Calu3 (cell line): ENCODE results near the gene KIAA1217. TPM values are rescaled to one million over a fixed set of nuclear protein-coding genes. Genes with fewer than 3 reads are reported as not detected.

Experiments used
- BruUV-seq: library from RNA; stranded (reverse); fragments of 400-500 nt; replicated peaks from 2 replicates; lab custom pipeline; 2021; lab: Mats Ljungman, UMichigan
- CTCF ChIA-PET: fragments of 300-600 bp; sonication (Branson Sonifier 250); formaldehyde crosslinking; loops from one replicate; lab custom pipeline; 2022; ENCODE audit warnings: antibody characterized with exemption; lab: Charles Lee
- DNase-seq: peaks from one replicate; pipeline ENCODE4 v3.0.0; 2022
- H3K27ac Mint-ChIP-seq: one replicate; pipeline ENCODE4 v1.8.0; 2022; ENCODE audit warnings: mixed read lengths; ENCODE audit not compliant: unreplicated experiment
- H3K27me3 Mint-ChIP-seq: one replicate; pipeline ENCODE4 v1.8.0; 2022; ENCODE audit warnings: mixed read lengths; ENCODE audit not compliant: unreplicated experiment
- H3K36me3 Mint-ChIP-seq: one replicate; pipeline ENCODE4 v1.8.0; 2022; ENCODE audit warnings: mild to moderate bottlenecking, moderate library complexity, mixed read lengths; ENCODE audit not compliant: insufficient read depth, unreplicated experiment
- H3K4me1 Mint-ChIP-seq: one replicate; pipeline ENCODE4 v1.8.0; 2022; ENCODE audit warnings: mild to moderate bottlenecking, low read depth, mixed read lengths; ENCODE audit not compliant: unreplicated experiment
- H3K4me3 Mint-ChIP-seq: one replicate; pipeline ENCODE4 v1.8.0; 2022; ENCODE audit warnings: mild to moderate bottlenecking, low read depth, moderate library complexity, mixed read lengths; ENCODE audit not compliant: unreplicated experiment
- H3K9me3 Mint-ChIP-seq: one replicate; pipeline ENCODE4 v1.8.0; 2022; ENCODE audit warnings: low read depth, mixed read lengths; ENCODE audit not compliant: unreplicated experiment
- intact Hi-C: fragments of 100-400 bp; cut with micrococcal nuclease; formaldehyde crosslinking; loops from one replicate; pipeline ENCODE4 v1.10.0; 2022; ENCODE audit not compliant: unreplicated experiment
- total RNA-seq: library from RNA; stranded (reverse); gene quantifications from 2 replicates; pipeline ENCODE4 v1.2.3, GENCODE V29; 2022
- TF ChIP-seq, protein P1 (sequence below): fragments of 200-600 bp; IDR thresholded peaks from one replicate; pipeline ENCODE4 v1.8.0; 2022; ENCODE audit warnings: antibody characterized with exemption; ENCODE audit not compliant: unreplicated experiment

The KIAA1217 gene
- total RNA-seq, 1 experiment from 2014 or later, result 46.2 TPM

GRCh38 chr10:24213266-24213665 lies 4.3 kb downstream of the KIAA1217 start:
- BruUV-seq, result no TSS peak
- TF ChIP-seq, protein P1, sequence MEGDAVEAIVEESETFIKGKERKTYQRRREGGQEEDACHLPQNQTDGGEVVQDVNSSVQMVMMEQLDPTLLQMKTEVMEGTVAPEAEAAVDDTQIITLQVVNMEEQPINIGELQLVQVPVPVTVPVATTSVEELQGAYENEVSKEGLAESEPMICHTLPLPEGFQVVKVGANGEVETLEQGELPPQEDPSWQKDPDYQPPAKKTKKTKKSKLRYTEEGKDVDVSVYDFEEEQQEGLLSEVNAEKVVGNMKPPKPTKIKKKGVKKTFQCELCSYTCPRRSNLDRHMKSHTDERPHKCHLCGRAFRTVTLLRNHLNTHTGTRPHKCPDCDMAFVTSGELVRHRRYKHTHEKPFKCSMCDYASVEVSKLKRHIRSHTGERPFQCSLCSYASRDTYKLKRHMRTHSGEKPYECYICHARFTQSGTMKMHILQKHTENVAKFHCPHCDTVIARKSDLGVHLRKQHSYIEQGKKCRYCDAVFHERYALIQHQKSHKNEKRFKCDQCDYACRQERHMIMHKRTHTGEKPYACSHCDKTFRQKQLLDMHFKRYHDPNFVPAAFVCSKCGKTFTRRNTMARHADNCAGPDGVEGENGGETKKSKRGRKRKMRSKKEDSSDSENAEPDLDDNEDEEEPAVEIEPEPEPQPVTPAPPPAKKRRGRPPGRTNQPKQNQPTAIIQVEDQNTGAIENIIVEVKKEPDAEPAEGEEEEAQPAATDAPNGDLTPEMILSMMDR, result no peak

GRCh38 chr10:24213881-24214280 lies 4.9 kb downstream of the KIAA1217 start:
- Mint-ChIP-seq H3K4me1 (peaks cover 25% of the 10 kb centered on the region), H3K27me3 (no peaks in the 10 kb centered on the region), H3K27ac (no peak overlapping the region)

More at GRCh38 chr10:24213266-24213665, 4.3 kb downstream of the KIAA1217 start:
- Mint-ChIP-seq H3K4me1 (peaks cover 31% of the 10 kb centered on the region), H3K27me3 (no peaks in the 10 kb centered on the region), H3K4me3 (no peak overlapping the region), H3K36me3 (peaks cover 17% of the 10 kb centered on the region), H3K27ac (no peak overlapping the region), H3K9me3 (no peaks in the 10 kb centered on the region)
- CTCF ChIA-PET, result interaction anchor here (0.7 kb wide), 1 partner anchor 361 kb away, joined by 3 read pairs; no protein-coding TSS in a partner anchor
- intact Hi-C loops, result no loop called here
- no peak for DNase-seq

GRCh38 chr10:24214762-24215161 lies 5.8 kb downstream of the KIAA1217 start:
- Mint-ChIP-seq H3K4me3 (no peak overlapping the region), H3K9me3 (no peaks in the 10 kb centered on the region), H3K36me3 (peaks cover 2% of the 10 kb centered on the region), H3K4me1 (peaks cover 25% of the 10 kb centered on the region), H3K27ac (no peak overlapping the region), H3K27me3 (no peaks in the 10 kb centered on the region)
- intact Hi-C loops, result no loop called here
- TF ChIP-seq, protein P1, result no peak
- no TSS peak for BruUV-seq
- no peak for DNase-seq
- CTCF ChIA-PET, result interaction anchor here (1.3 kb wide), 1 partner anchor 168 kb away, joined by 3 read pairs; no protein-coding TSS in a partner anchor

More at GRCh38 chr10:24213881-24214280, 4.9 kb downstream of the KIAA1217 start:
- TF ChIP-seq, protein P1, result no peak
- BruUV-seq, result no TSS peak
- no peaks in the 10 kb centered on the region for H3K9me3 Mint-ChIP-seq
- no peak for DNase-seq
- H3K4me3 Mint-ChIP-seq, result no peak overlapping the region
- CTCF ChIA-PET, result interaction anchor here (0.7 kb wide), 1 partner anchor 360 kb away, joined by 3 read pairs; no protein-coding TSS in a partner anchor
- intact Hi-C loops, result no loop called here
- peaks cover 11% of the 10 kb centered on the region for H3K36me3 Mint-ChIP-seq

GRCh38 chr10:24215196-24215595 lies 6.3 kb downstream of the KIAA1217 start:
- H3K27me3 Mint-ChIP-seq, result no peaks in the 10 kb centered on the region
- CTCF ChIA-PET, result interaction anchor here (0.6 to 1.3 kb wide), 2 partner anchors 168 to 342 kb away, joined by 3 read pairs; no protein-coding TSS in a partner anchor
- intact Hi-C loops, result no loop called here
- H3K36me3 Mint-ChIP-seq, result no peaks in the 10 kb centered on the region
- peaks cover 23% of the 10 kb centered on the region for H3K4me1 Mint-ChIP-seq
- no peaks in the 10 kb centered on the region for H3K9me3 Mint-ChIP-seq
- no peak overlapping the region for H3K4me3 Mint-ChIP-seq
- TF ChIP-seq, protein P1, result no peak
- no peak for DNase-seq
- no TSS peak for BruUV-seq
- H3K27ac Mint-ChIP-seq, result no peak overlapping the region
